ENCODE data around the gene ALKBH8.
"Not testable (repeated sequence)": the region's sequence is repeated elsewhere in the genome, so short reads cannot be mapped to it uniquely, and the experiment has no call there.

Gene ALKBH8

GRCh38 chr11:107501713-107502112 lies 63.8 kb downstream of the ALKBH8 start:
- no peak for DNase-seq

DNA sequence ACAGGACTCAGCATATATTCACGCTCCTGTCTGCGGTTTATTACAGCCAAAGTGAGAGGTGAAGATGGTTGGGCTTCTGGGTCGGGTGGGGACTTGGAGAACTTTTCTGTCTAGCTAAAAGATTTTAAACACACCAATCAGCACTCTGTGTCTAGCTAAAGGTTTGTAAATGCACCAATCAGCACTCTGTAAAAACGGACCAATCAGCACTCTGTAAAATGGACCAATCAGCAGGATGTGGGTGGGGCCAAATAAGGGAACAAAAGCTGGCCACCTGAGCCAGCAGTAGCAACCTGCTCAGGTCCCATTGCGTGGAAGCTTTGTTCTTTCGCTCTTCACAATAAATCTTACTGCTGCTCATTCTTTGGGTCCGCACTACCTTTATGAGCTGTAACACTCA lies 68.2 kb downstream of the ALKBH8 start:
- DNase-seq = not testable (repeated sequence)

DNA sequence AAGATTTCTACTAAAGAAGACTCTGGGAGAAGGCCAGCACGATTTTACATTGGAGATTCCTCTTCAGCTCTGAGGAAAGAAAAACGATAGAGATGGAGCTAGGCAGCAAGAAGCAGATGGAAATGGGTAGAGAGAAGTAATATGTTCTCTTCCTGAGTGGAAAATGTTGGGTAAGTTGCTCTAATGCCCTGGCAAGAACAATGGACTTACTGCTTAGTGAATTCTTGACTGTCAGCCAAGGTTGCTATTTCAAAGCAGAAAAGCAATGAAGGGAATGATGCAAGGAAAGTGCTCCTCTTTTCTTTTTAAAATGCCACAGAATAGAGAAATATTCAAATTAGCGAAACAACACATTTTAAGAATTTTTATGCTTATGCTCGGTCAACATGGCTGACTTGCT lies 69.5 kb downstream of the ALKBH8 start:
- no peak for DNase-seq

- no peak for DNase-seq
Observed at GRCh38 chr11:107494055-107494454, 71.5 kb downstream of the ALKBH8 start.

DNA sequence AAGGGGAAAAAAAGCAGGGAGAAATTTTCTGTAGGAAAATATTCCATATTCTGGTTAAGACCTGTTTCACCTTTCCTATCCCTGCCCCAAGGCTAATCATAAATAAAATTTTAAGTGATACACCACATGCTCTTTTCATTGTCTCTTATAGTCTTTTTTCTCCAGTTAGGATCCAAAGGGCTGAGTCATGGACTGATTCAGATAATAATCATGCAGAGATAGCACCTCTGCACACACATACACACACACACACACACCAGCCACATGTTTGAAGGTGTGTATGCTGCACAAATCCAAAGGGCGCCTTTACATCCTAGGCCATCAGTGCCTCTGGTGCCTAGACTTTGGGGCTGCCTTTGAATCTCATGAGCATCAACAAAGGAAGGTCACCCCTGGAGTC lies 72.4 kb downstream of the ALKBH8 start:
- DNase-seq = no peak

GRCh38 chr11:107490836-107491235 lies 74.7 kb downstream of the ALKBH8 start:
- no peak for DNase-seq

GRCh38 chr11:107482234-107482633 lies 83.3 kb downstream of the ALKBH8 start:
- no peak for DNase-seq

GRCh38 chr11:107478922-107479321 lies 86.6 kb downstream of the ALKBH8 start:
- DNase-seq = no peak

DNA sequence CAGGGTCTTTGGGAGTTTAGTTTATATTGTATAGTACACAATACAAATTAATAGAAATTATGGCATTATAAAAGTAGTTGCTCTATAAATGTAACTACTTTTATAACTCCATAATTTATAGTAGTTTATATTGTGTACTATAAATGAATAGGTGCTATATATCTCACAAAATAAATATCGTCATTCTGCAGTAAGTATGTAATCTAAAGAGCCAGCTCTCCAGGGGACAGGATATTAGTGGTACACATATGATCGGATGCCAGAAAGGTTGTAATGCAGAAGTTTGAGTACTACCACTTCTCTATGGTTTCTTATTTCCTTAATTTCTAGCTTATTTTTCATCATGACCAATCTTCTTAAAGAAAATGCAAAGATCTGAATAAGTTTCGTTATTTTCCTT lies 87.7 kb downstream of the ALKBH8 start:
- DNase-seq = no peak

DNA sequence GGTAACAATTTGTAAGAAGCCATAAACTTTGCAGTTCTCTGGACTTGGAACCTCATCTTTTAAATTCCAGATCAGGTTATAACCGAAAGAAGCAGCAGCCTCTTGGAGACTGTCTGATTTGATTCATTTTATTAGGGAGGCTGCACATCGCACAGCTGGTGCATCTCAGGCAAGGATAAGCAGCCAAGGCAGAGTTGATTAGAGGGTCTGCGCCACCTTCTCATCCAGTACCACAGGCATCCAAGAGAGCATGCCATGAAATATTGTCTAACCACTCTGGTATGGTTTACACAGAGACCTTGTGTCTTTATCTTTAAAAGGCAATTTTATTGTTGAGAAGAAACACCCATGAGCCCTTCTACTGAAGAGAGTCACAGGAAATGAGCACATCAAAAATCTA lies 91.7 kb downstream of the ALKBH8 start:
- DNase-seq = no peak

DNA sequence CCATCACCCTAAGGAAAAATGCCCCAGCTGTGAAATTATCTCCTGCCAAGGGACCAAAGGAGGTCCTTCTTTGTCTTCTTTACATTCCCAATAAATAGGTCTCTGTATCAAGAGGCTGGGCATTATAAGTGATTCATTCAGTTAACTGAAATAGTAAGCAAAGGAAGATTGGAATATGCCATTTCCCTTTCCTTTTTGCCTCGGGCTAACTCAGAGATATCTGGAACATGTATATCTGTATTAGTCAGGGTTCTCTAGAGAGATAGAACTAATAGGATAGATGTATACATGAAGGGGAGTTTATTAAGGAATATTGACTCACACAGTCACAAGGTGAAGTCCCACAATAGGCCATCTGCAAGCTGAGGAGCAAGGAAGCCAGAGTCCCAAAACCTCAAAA lies 92.6 kb downstream of the ALKBH8 start:
- no peak for DNase-seq

GRCh38 chr11:107468596-107468995 lies 96.9 kb downstream of the ALKBH8 start:
- peak; percentile 27 for DNase-seq

DNA sequence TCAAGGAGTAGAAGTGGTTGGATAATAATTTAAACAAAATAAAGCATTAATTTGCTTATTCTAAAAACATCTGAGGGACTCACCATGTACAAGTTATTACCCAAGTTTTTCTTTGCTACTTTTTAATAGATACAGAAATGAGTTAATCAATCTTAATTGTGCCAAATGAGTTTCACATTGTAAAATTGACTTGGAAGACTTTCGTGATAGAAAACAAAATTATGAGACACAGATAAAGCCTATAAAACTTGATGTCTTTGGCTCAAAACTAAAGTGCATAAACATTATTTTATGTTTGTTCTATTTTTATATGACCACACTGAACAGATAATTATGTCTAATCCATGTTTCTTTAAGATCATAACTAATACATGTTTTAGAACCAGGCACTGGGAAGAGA lies 97.8 kb downstream of the ALKBH8 start:
- DNase-seq = no peak

DNA sequence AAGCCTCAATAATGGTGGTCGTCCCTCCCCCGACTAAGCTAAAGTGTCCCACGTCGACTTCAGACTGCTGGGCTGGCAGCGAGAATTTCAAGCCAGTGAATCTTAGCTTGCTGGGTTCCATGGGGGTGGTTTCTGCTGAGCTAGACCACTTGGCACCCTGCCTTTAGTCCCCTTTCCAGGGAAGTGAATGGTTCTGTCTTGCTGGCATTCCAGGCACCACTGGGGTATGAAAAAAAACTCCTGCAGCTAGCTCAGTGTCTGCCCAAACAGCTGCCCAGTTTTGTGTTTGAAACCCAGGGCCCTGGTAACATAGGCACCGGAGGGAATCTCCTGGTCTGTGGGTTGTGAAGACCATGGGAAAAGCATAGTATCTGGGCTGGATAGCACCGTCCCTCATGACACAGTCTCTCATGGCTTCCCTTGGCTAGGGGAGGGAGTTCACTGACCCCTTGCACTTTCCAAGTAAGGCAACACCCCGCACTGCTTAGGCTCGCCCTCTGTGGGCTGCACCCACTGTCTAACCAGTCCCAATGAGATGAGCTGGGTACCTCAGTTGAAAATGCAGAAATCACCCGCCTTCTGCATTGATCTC lies 99.2 kb downstream of the ALKBH8 start:
- DNase-seq = not testable (repeated sequence)

- peak; percentile 97 for DNase-seq
Observed at GRCh38 chr11:107457558-107458271, 107.8 kb downstream of the ALKBH8 start, which contains the start of gene CWF19L2. CWF19L2 (minus strand) TSS chr11:107457825; CDS start chr11:107457816, 9 bp downstream.

GRCh38 chr11:107457205-107457557 lies 108.4 kb downstream of the ALKBH8 start:
- DNase-seq = peak; percentile 29

- no peak for DNase-seq
Observed at GRCh38 chr11:107453594-107454286, 111.8 kb downstream of the ALKBH8 start.
